C4-2B (cell line): ENCODE data around the gene HOXC6.

Experiments used
- ZFX ChIP-seq: fragments of 450-650 bp; IDR thresholded peaks from 2 replicates; pipeline ENCODE4 v1.6.1; 2017
- TF ChIP-seq, protein P1 (sequence below): fragments of 450-650 bp; conservative IDR thresholded peaks from 2 replicates; pipeline ENCODE4 v1.5.1; 2017; ENCODE audit warnings: mild to moderate bottlenecking

DNA sequence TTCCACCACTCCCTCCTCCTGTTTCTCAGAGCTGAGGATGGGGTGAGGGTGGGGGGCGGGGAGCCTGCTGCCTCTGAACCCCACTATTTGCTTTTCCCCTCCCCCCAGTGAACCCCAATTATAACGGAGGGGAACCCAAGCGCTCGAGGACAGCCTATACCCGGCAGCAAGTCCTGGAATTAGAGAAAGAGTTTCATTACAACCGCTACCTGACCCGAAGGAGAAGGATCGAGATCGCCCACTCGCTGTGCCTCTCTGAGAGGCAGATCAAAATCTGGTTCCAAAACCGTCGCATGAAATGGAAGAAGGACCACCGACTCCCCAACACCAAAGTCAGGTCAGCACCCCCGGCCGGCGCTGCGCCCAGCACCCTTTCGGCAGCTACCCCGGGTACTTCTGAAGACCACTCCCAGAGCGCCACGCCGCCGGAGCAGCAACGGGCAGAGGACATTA is 26.5 kb downstream of the HOXC6 start:
- TF ChIP-seq, protein P1, sequence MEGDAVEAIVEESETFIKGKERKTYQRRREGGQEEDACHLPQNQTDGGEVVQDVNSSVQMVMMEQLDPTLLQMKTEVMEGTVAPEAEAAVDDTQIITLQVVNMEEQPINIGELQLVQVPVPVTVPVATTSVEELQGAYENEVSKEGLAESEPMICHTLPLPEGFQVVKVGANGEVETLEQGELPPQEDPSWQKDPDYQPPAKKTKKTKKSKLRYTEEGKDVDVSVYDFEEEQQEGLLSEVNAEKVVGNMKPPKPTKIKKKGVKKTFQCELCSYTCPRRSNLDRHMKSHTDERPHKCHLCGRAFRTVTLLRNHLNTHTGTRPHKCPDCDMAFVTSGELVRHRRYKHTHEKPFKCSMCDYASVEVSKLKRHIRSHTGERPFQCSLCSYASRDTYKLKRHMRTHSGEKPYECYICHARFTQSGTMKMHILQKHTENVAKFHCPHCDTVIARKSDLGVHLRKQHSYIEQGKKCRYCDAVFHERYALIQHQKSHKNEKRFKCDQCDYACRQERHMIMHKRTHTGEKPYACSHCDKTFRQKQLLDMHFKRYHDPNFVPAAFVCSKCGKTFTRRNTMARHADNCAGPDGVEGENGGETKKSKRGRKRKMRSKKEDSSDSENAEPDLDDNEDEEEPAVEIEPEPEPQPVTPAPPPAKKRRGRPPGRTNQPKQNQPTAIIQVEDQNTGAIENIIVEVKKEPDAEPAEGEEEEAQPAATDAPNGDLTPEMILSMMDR: no peak
- no peak for TF ChIP-seq ZFX
